ENCODE data around the gene DERL2.
"Not testable (repeated sequence)": the region's sequence is repeated elsewhere in the genome, so short reads cannot be mapped to it uniquely, and the experiment has no call there.

The DERL2 gene

DNA sequence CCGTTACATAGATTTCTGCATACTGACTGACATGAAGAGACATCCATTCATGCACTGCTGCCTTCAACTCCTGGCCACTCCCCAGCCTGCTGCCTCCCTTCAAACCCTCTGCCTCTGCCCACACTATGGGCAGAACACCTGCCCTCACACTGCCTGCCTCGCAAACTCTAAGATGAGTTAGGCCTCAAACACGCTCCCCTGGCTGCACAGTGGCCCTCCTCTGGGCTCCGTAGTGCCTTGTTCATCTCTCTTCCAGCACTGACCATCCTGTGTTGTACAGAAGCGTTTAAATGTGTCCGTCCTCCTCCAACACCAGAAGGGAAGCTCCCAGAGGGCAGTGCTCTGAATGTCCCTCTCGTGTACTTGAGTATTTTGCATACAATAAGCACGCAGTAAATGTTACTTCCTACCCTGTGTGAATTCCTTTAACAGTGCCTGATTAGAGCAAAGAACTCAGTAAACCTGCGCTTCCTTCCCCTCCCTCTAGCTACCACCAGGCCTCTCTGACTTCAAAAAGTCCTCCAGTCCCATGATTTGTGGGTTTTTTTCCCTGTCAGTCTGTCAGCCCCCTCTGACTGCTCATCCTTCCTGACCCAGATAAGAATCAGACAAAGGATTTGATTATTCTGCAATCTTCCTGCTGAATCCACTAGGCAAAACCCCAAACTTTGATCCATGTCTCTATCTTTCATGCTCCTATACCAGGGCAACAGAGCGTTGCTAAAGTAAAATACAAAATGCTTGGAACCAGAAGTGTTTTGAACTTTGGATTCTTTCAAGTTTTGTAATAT, 21.1 kb downstream of the DERL2 start:
- H3K4me3 ChIP-seq (ENCODE audit: low read length) = no peak overlapping the region
- H3K27me3 ChIP-seq (ENCODE audit: control insufficient read depth, insufficient read depth, low read length) = no peaks in the 10 kb centered on the region
- no peaks in the 10 kb centered on the region for H3K36me3 ChIP-seq (ENCODE audit: control insufficient read depth, insufficient read depth, low read length)
- no peak overlapping the region for H3K9ac ChIP-seq (ENCODE audit: low read length)
- no peaks in the 10 kb centered on the region for H3K9me3 ChIP-seq (ENCODE audit: control insufficient read depth, low read length)
- H3K4me1 ChIP-seq (ENCODE audit: control insufficient read depth, insufficient read depth, low read length) = peaks cover 7% of the 10 kb centered on the region

DNA sequence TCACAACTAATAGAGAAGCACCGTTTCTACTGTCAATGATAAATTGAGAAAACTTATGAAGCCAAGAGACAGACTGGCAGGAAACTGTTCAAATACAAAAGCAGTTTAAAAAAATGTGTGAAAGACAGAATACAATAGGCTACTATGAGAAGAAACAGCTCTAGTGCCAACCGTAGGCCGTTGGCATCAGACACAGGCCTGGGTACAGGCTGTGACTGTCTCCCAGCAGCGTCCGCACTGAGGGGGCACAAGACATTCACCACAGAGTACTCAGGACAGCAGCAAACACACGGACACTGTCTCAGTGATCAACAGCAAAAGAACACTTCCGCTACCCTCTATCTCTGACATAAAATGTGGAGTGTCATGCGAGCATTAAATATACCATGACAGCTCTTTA, 39.2 kb downstream of the DERL2 start:
- no peaks in the 10 kb centered on the region for H3K27me3 ChIP-seq (ENCODE audit: control insufficient read depth, insufficient read depth, low read length)
- H3K36me3 ChIP-seq (ENCODE audit: control insufficient read depth, insufficient read depth, low read length) = peaks cover 8% of the 10 kb centered on the region
- no peak overlapping the region for H3K4me3 ChIP-seq (ENCODE audit: low read length)
- no peaks in the 10 kb centered on the region for H3K9me3 ChIP-seq (ENCODE audit: control insufficient read depth, low read length)
- H3K9ac ChIP-seq (ENCODE audit: low read length) = no peak overlapping the region
- H3K4me1 ChIP-seq (ENCODE audit: control insufficient read depth, insufficient read depth, low read length) = no peaks in the 10 kb centered on the region

DNA sequence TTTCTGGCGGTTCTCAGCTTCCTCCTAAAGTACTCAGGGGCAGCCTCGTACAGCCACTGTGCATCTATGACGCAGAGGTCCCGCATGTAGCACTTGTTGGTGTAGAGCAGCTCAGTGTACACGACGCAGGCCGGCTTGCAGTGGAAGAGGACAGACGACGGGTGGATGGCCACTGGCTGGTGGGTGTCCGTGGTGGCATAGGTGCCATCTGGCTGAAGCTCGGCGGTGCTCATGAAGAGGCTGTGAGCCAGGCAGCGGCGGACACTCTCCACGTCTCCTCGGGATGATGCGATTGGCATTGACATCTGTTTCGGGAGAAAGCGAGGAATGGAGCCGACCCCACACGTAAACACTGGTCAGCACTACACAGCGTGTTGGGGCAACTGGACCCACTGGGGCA, 41.8 kb downstream of the DERL2 start:
- no peaks in the 10 kb centered on the region for H3K36me3 ChIP-seq (ENCODE audit: control insufficient read depth, insufficient read depth, low read length)
- H3K27me3 ChIP-seq (ENCODE audit: control insufficient read depth, insufficient read depth, low read length) = no peaks in the 10 kb centered on the region
- H3K9me3 ChIP-seq (ENCODE audit: control insufficient read depth, low read length) = no peaks in the 10 kb centered on the region
- peaks cover 5% of the 10 kb centered on the region for H3K4me1 ChIP-seq (ENCODE audit: control insufficient read depth, insufficient read depth, low read length)
- H3K4me3 ChIP-seq (ENCODE audit: low read length) = no peak overlapping the region
- no peak overlapping the region for H3K9ac ChIP-seq (ENCODE audit: low read length)

DNA sequence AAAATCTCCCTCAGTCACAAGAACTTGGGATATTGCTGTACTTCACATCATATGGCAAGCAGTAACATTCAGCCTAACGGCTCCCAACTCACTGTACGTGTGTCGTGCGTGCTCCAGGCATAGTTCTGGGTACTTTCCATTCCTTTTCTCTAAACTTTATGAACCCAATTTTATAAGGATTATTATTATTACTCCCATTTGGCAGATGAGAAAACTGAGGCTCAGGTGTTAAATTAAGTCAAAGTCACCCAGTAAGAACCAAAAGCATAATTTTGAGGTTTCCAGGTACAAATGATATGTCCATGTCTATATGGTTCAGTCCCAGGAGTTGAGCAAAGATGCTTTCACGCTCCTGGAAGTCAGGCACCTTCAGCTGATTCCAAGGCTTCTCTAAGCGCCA, 42.2 kb downstream of the DERL2 start:
- Histone ChIP-seq H3K27me3 (ENCODE audit: control insufficient read depth, insufficient read depth, low read length) (no peaks in the 10 kb centered on the region), H3K9me3 (ENCODE audit: control insufficient read depth, low read length) (no peaks in the 10 kb centered on the region), H3K4me3 (ENCODE audit: low read length) (no peak overlapping the region), H3K4me1 (ENCODE audit: control insufficient read depth, insufficient read depth, low read length) (peaks cover 6% of the 10 kb centered on the region), H3K36me3 (ENCODE audit: control insufficient read depth, insufficient read depth, low read length) (no peaks in the 10 kb centered on the region), H3K9ac (ENCODE audit: low read length) (no peak overlapping the region)

DNA sequence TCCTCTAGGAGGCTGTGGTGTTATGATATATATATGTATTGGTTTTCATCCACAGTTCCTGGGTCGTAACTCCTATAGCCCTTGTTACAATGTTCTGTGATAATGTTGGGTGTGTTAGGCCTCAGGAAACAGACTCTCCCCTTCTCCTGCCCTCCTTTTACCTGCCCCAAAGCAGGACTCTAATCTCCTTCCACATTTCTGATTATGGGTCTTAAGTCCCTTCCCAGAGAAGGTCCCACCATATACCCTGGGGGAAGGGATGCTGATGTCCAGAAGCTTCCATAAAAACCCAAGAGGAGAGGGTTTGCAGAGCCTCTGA, 46.6 kb downstream of the DERL2 start:
- Histone ChIP-seq H3K4me3 (ENCODE audit: low read length) (peak overlapping the region; percentile 33), H3K9me3 (ENCODE audit: control insufficient read depth, low read length) (no peaks in the 10 kb centered on the region), H3K36me3 (ENCODE audit: control insufficient read depth, insufficient read depth, low read length) (peaks cover 5% of the 10 kb centered on the region), H3K4me1 (ENCODE audit: control insufficient read depth, insufficient read depth, low read length) (peaks cover 12% of the 10 kb centered on the region), H3K27me3 (ENCODE audit: control insufficient read depth, insufficient read depth, low read length) (no peaks in the 10 kb centered on the region), H3K9ac (ENCODE audit: low read length) (peak overlapping the region; percentile 66)

DNA sequence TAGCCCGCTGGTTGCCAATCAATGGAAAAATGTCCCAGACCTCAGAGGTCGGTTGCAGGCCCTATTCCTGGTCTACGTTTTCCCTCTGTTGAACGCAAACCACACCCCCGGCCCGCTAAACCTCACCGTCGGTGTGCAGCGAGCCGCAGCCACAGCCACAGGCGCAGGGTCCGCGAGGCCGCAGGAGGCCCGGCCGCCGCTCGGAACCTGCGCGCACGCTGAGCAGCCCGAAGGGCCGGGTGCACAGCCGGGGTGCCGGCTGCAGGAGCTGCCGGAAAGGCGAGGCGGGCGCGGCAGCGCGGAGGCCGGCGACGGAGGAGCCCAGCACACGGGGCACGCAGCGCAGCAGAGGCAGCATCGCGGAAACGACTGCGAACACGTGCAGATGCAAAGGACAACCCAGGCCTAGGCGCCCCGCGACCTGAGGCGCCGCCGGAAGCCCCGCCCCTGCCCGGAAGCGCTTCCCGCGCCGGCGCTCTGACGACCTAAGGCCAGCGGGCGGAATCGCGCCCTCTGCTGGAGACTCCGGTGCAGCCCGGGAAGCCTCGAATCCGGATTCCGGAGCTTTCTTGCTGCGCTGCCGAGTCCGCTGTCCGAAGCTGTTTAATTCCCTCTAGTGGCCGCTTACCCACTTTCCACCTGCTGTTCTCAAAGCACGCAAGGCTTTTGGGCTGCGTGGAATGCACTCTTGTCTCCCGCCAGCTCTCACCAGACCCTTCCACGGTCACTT, 47.1 kb downstream of the DERL2 start, which contains the start of gene C1QBP:
C1QBP (minus strand) TSS at position 440 of the 730 bp plus-strand sequence; CDS start at position 358, 82 bp downstream.
- peaks cover 7% of the 10 kb centered on the region for H3K36me3 ChIP-seq (ENCODE audit: control insufficient read depth, insufficient read depth, low read length)
- peak within 1 kb of the TSS; percentile 58 for H3K4me3 ChIP-seq (ENCODE audit: low read length)
- H3K27me3 ChIP-seq (ENCODE audit: control insufficient read depth, insufficient read depth, low read length) = no peaks in the 10 kb centered on the region
- peaks cover 12% of the 10 kb centered on the region for H3K4me1 ChIP-seq (ENCODE audit: control insufficient read depth, insufficient read depth, low read length)
- peak within 1 kb of the TSS; percentile 66 for H3K9ac ChIP-seq (ENCODE audit: low read length)
- H3K9me3 ChIP-seq (ENCODE audit: control insufficient read depth, low read length) = no peaks in the 10 kb centered on the region

DNA sequence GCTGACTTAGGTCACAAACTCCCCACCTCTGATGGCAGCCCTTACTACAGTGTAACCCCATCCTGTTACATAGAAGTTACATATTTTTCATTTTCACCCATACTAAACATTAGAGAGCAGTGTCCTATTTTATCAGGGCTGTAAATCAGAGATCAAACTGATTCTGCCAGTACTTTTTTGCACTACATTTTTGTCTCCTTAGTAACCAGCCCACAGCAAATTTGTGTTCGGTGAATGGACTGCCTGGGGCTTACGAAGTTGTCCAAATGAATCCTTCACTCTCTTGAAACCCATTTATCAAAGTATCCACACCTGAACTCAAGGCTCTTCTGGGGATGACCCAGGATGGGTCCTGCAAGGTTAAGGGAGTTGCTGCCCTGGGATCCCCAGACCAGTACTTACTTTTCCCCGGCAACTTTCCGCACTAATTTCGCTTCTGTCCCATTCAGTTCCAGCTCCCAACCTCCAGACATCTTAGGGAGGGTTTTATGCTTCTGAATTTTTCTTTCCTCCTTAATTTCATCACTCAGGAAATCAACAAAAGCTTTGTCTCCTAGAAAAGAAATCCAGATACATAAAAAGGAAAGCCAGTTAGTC, 48.2 kb downstream of the DERL2 start:
- no peak overlapping the region for H3K4me3 ChIP-seq (ENCODE audit: low read length)
- H3K9me3 ChIP-seq (ENCODE audit: control insufficient read depth, low read length) = no peaks in the 10 kb centered on the region
- H3K4me1 ChIP-seq (ENCODE audit: control insufficient read depth, insufficient read depth, low read length) = peaks cover 12% of the 10 kb centered on the region
- H3K9ac ChIP-seq (ENCODE audit: low read length) = peak overlapping the region; percentile 65
- peaks cover 18% of the 10 kb centered on the region for H3K36me3 ChIP-seq (ENCODE audit: control insufficient read depth, insufficient read depth, low read length)
- no peaks in the 10 kb centered on the region for H3K27me3 ChIP-seq (ENCODE audit: control insufficient read depth, insufficient read depth, low read length)

DNA sequence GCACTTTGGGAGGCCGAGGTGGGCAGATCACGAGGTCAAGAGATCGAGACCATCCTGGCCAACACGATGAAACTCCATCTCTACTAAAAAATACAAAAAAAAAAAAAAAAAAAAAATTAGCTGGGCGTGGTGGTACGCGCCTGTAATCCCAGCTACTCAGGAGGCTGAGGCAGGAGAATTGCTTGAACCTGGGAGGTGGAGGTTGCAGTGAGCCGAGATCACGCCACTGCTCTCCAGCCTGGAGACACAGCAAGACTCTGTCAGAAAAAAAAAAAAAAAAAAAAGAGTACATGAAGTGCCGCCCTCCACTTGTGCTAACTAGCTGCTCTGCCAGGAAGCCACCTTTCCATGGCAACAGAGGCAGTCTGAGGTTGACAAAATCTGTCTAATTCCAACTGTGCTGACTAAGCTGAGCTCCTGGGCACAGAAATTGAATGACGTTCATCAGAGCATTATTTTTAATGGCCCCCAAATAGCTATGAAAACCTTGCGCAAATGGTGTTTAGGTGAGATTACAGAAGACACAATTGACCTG, 50.1 kb downstream of the DERL2 start:
- H3K27me3 ChIP-seq (ENCODE audit: control insufficient read depth, insufficient read depth, low read length); H3K9ac ChIP-seq (ENCODE audit: low read length); H3K9me3 ChIP-seq (ENCODE audit: control insufficient read depth, low read length); H3K4me3 ChIP-seq (ENCODE audit: low read length): not testable (repeated sequence)
- Histone ChIP-seq H3K4me1 (ENCODE audit: control insufficient read depth, insufficient read depth, low read length) (peaks cover 16% of the 10 kb centered on the region), H3K36me3 (ENCODE audit: control insufficient read depth, insufficient read depth, low read length) (peaks cover 19% of the 10 kb centered on the region)

DNA sequence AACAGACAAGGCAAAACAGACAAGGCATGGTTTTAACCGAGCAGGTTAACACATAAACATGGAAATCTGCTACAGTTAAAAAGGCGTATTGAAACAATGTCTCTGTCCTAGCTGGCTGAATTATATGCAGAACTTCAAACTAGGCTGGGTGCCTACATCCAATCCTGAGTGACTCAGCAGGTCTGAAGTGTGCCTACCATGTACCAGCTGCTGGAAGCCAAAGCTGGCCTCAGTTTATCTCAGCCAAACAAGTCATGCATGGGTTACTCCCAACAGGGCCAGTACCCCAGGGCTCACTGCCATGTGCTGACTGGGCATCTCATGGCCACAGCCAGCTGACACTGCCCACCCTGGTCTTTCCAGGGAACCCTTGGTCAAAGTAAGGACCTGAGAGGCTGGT, 51.0 kb downstream of the DERL2 start:
- H3K36me3 ChIP-seq (ENCODE audit: control insufficient read depth, insufficient read depth, low read length) = peaks cover 19% of the 10 kb centered on the region

DNA sequence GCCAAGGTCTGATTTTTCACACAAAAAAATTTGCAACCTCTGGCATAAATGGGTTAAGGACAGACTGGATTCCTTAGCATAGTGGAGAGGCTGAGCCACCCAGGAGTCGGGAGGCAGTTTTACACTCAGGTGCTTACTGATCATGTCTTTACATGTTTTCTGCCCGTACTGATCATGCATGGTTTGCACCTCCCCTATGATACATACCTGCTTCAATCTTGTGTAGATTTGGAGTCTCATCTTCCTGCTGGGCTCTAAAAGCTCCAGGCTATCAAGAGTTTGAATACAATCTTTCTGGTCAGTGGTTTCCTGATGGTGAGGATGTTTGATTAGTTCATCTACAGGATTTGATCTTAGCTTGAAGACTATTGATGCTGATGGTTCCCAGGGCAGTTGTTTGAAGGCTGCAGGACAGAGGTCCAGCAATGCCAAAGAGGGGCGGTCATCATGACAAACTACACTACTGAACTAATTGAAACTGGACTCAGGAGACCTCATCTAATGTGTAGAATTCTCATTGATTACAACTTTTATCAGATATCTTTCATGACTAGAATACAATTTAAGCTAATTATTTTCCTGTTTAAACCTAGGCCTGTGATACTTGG, 53.9 kb downstream of the DERL2 start:
- Histone ChIP-seq H3K36me3 (ENCODE audit: control insufficient read depth, insufficient read depth, low read length) (peaks cover 19% of the 10 kb centered on the region), H3K9ac (ENCODE audit: low read length) (no peak overlapping the region), H3K27me3 (ENCODE audit: control insufficient read depth, insufficient read depth, low read length) (no peaks in the 10 kb centered on the region), H3K4me1 (ENCODE audit: control insufficient read depth, insufficient read depth, low read length) (peaks cover 13% of the 10 kb centered on the region), H3K9me3 (ENCODE audit: control insufficient read depth, low read length) (no peaks in the 10 kb centered on the region), H3K4me3 (ENCODE audit: low read length) (no peak overlapping the region)

More for the DNA sequence above, 51.0 kb downstream of the DERL2 start:
- Histone ChIP-seq H3K27me3 (ENCODE audit: control insufficient read depth, insufficient read depth, low read length) (no peaks in the 10 kb centered on the region), H3K9ac (ENCODE audit: low read length) (no peak overlapping the region), H3K4me1 (ENCODE audit: control insufficient read depth, insufficient read depth, low read length) (peaks cover 17% of the 10 kb centered on the region), H3K9me3 (ENCODE audit: control insufficient read depth, low read length) (no peaks in the 10 kb centered on the region), H3K4me3 (ENCODE audit: low read length) (no peak overlapping the region)

DNA sequence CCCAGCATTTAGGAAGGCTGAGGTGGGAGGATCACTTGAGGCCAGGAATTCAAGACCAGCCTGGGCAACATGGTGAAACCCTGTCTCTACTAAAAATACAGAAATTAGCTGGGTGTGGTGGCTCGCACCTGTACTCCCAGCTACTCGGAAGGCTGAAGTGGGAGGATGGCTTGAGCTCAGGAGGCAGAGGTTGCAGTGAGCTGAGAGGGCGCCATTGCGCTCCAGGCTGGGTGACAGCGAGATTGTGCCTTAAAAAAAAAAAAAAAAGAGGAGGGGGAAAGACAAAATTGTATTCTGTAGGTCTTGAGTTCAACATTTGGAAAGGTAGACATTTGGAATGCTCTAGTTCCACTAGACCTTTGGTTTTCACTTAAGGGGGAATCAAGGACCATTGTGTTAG, 54.7 kb downstream of the DERL2 start:
- not testable (repeated sequence) for H3K4me3 ChIP-seq (ENCODE audit: low read length); H3K9ac ChIP-seq (ENCODE audit: low read length); H3K9me3 ChIP-seq (ENCODE audit: control insufficient read depth, low read length); H3K27me3 ChIP-seq (ENCODE audit: control insufficient read depth, insufficient read depth, low read length)
- H3K36me3 ChIP-seq (ENCODE audit: control insufficient read depth, insufficient read depth, low read length) = peaks cover 21% of the 10 kb centered on the region
- peaks cover 13% of the 10 kb centered on the region for H3K4me1 ChIP-seq (ENCODE audit: control insufficient read depth, insufficient read depth, low read length)
